ENCODE measurements around the gene LPGAT1.
A peak's percentile ranks its signal among the peaks of the same experiment; 100 is the strongest.

LPGAT1 gene

DNA sequence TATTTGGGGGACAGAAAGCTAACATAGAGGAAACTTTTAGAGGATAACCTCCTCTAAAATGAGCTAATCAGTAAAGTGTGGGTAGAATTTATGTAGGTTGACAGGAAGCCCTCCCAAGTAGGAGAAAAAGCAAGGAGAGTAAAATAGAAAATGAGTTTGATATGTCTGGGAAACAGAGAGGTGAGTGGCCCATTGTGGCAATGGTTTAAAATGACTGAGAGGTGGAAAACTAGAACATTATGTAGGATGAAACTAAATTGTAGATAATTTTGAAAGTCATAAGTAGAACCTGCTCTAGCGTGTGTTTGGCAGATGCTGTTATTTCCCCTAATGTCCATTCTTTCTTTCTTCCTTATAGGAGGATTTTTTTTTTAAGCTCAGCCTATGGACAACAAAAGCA is 8.5 kb upstream of the LPGAT1 start:
- H3K4me3 ChIP-seq (ENCODE audit: low read length), result no peak overlapping the region
- no peak for DNase-seq (ENCODE audit: low read depth)
- TF ChIP-seq, protein P1, sequence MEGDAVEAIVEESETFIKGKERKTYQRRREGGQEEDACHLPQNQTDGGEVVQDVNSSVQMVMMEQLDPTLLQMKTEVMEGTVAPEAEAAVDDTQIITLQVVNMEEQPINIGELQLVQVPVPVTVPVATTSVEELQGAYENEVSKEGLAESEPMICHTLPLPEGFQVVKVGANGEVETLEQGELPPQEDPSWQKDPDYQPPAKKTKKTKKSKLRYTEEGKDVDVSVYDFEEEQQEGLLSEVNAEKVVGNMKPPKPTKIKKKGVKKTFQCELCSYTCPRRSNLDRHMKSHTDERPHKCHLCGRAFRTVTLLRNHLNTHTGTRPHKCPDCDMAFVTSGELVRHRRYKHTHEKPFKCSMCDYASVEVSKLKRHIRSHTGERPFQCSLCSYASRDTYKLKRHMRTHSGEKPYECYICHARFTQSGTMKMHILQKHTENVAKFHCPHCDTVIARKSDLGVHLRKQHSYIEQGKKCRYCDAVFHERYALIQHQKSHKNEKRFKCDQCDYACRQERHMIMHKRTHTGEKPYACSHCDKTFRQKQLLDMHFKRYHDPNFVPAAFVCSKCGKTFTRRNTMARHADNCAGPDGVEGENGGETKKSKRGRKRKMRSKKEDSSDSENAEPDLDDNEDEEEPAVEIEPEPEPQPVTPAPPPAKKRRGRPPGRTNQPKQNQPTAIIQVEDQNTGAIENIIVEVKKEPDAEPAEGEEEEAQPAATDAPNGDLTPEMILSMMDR (IDR thresholded peaks at IDR 0.05; ENCODE audit: insufficient read depth, low read depth, low read length, missing control alignments), result no peak

- no peak for DNase-seq (ENCODE audit: low read depth)
- TF ChIP-seq, protein P1 (IDR thresholded peaks at IDR 0.05; ENCODE audit: insufficient read depth, low read depth, low read length, missing control alignments), result no peak
Measured at GRCh38 chr1:211833174-211833820, 2.7 kb upstream of the LPGAT1 start.

DNA sequence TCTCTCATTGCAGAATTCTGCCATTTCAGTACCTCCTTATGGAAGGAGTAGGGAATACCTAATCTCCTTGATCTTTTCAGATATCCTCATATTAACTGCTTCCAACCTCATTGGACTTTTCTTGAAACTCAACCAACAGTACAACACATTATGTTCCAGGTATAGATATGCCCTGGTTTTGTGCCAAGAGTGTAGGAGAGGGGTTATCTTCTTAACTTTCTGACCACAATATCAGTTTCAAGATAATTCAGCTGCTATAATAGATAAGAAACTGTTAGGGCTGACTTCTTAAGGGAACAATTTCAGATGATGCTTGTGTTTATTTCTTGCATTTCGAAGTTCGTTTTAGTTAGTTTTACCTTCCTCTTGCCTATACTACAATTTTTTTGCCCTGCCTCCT is 2.1 kb upstream of the LPGAT1 start:
- no peak for DNase-seq (ENCODE audit: low read depth)
- TF ChIP-seq, protein P1 (IDR thresholded peaks at IDR 0.05; ENCODE audit: insufficient read depth, low read depth, low read length, missing control alignments), result no peak
- no peak overlapping the region for H3K4me3 ChIP-seq (ENCODE audit: low read length)

More at GRCh38 chr1:211833174-211833820, 2.7 kb upstream of the LPGAT1 start:
- no peak overlapping the region for H3K4me3 ChIP-seq (ENCODE audit: low read length)

DNA sequence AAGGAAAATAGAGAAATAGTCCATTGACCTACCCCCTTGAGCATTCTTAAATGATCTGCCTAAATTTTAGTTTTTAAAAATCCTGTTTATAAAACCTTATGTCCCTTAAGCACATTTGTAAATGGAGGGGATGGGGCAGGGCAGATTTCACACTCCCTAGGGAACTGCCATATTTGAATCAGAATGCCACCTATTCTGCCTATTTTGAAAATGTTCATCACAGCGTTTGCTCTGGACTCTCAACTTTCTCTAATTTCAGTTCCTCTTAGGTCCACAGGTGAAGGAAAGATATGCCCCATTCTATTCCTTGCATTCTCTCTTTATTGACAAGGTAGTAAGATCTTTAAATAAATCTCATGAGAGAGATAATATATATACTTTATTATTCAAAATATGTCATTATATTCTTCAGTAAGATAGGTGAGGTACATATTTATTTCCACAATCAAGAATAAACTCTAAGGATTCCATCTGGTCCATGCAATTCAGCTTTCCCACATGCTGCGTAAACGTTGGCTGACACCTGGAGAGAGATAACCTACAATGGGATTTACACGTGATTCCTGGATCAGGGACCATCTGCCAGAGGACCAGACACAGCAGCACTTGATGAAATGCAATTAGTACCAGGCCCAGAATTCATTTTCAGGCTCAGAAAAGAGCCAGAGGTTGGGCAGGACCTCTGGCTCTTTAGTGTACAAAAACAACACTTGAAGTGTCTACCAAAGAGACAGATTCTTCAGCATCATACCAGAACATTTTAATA is 1.2 kb upstream of the LPGAT1 start:
- TF ChIP-seq, protein P1 (IDR thresholded peaks at IDR 0.05; ENCODE audit: insufficient read depth, low read depth, low read length, missing control alignments), result no peak
- no peak overlapping the region for H3K4me3 ChIP-seq (ENCODE audit: low read length)
- DNase-seq (ENCODE audit: low read depth), result no peak

- DNase-seq (ENCODE audit: low read depth), result no peak
- H3K4me3 ChIP-seq (ENCODE audit: low read length), result peak overlapping the region; percentile 59
- TF ChIP-seq, protein P1 (IDR thresholded peaks at IDR 0.05; ENCODE audit: insufficient read depth, low read depth, low read length, missing control alignments), result no peak
Measured at GRCh38 chr1:211830055-211830327, 572 bp downstream of the LPGAT1 start.

DNA sequence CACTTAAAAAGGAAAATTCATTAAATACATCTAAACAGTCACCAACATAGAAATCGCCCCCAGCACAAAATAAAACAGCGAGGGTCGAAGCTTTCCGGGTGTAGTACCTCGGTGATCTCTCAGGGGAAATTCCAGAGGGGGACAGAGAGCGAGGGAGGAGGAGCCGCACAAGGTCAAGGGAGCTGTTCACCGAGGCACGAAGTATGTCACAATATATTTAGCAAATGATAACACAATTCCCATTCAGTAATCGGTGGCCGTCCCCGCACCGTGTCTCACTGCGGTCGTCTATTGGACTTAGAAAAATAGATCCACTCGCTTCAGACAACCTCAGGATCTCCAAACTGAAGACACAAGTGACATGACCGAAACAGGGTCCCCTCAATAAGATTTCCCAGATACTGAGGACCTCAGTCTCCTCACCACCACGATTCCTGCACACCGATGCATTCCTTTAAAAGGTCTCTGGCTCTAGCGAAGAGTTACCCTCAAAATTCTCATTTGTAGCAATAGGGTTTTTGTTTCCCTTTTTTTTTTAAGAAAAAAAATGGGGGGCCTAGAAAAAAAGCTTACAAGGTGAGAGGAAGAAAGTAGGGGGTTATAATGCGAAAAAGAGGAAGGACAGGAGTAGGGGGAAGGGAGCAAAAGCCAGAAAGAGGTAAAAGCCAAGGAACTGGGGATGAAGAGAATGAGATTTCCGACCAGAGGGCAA is 1.1 kb downstream of the LPGAT1 start:
- peak; percentile 35 for DNase-seq (ENCODE audit: low read depth)
- peak overlapping the region; percentile 59 for H3K4me3 ChIP-seq (ENCODE audit: low read length)
- TF ChIP-seq, protein P1 (IDR thresholded peaks at IDR 0.05; ENCODE audit: insufficient read depth, low read depth, low read length, missing control alignments), result no peak
